ENCODE measurements around the gene SGCD.

The SGCD gene

GRCh38 chr5:156803404-156803803 is 476.4 kb downstream of the SGCD start:
- no peaks in the 10 kb centered on the region for H3K36me3 ChIP-seq
- no peak overlapping the region for H3K27ac ChIP-seq
- DNase-seq: no peak
- no peak for TF ChIP-seq CTCF (IDR thresholded peaks at IDR 0.05; ENCODE audit: low read depth, low read length)
- no peaks in the 10 kb centered on the region for H3K27me3 ChIP-seq (ENCODE audit: insufficient read depth, low read depth, severe bottlenecking)
- H3K9me3 ChIP-seq (ENCODE audit: severe bottlenecking): no peaks in the 10 kb centered on the region
- H3K4me3 ChIP-seq (ENCODE audit: low read depth, low read length): no peak overlapping the region

GRCh38 chr5:156812959-156813358 is 486.0 kb downstream of the SGCD start:
- no peak overlapping the region for H3K27ac ChIP-seq
- TF ChIP-seq CTCF (IDR thresholded peaks at IDR 0.05; ENCODE audit: low read depth, low read length): no peak
- H3K4me3 ChIP-seq (ENCODE audit: low read depth, low read length): no peak overlapping the region
- H3K9me3 ChIP-seq (ENCODE audit: severe bottlenecking): no peaks in the 10 kb centered on the region
- no peak for DNase-seq
- no peaks in the 10 kb centered on the region for H3K36me3 ChIP-seq
- no peaks in the 10 kb centered on the region for H3K27me3 ChIP-seq (ENCODE audit: insufficient read depth, low read depth, severe bottlenecking)

- Histone ChIP-seq H3K27me3 (ENCODE audit: insufficient read depth, low read depth, severe bottlenecking) (no peaks in the 10 kb centered on the region), H3K27ac (no peak overlapping the region), H3K4me3 (ENCODE audit: low read depth, low read length) (no peak overlapping the region), H3K9me3 (ENCODE audit: severe bottlenecking) (no peaks in the 10 kb centered on the region), H3K36me3 (no peaks in the 10 kb centered on the region)
- peak; percentile 46 for TF ChIP-seq CTCF (IDR thresholded peaks at IDR 0.05; ENCODE audit: low read depth, low read length)
- DNase-seq: peak; percentile 49
Measured at GRCh38 chr5:156815988-156816599, 489.1 kb downstream of the SGCD start.

All from WERI-Rb-1 (cell line).